Adrenal gland (tissue), 12 donors: Measurements from ENCODE around the gene TUBB4A. TPM values are rescaled to one million over a fixed set of nuclear protein-coding genes. Genes with fewer than 3 reads are reported as not detected.

Experiments used
- DNase-seq, 7 donors: peaks; one replicate each; pipeline ENCODE4 v3.0.0-alpha.2; 2019 to 2020
- H3K27ac ChIP-seq, 5 donors: fragments of 200-600 bp; sonication (generic) in 4 of 5; 1 replicate in 3 of 5; 2 replicates in 2 of 5; pipeline versions ENCODE4 v1.5.1 to v1.8.0; 2016 to 2020; ENCODE audit warnings: mild to moderate bottlenecking in 1 of 5
- H3K27me3 ChIP-seq: fragments of 200-600 bp; 2 replicates; pipeline ENCODE4 v1.8.0; 2021
- H3K36me3 ChIP-seq, 2 donors: fragments of 200-600 bp; replicated peaks in 1 of 2; 1 replicate in 1 of 2; 2 replicates in 1 of 2; pipeline versions ENCODE4 v1.5.1 to v1.8.0; 2018 to 2022
- H3K4me1 ChIP-seq, 2 donors: fragments of 200-600 bp; replicated peaks in 1 of 2; 1 replicate in 1 of 2; 2 replicates in 1 of 2; pipeline versions ENCODE4 v1.5.1 to v1.8.0; 2018 to 2021
- H3K4me3 ChIP-seq, 4 donors: fragments of 200-600 bp; sonication (generic) in 3 of 4; one replicate each; pipeline ENCODE4 v1.5.1; 2016 to 2018
- H3K9me3 ChIP-seq, 3 donors: fragments of 200-600 bp; sonication (generic) in 1 of 3; replicated peaks in 1 of 3; 1 replicate in 2 of 3; 2 replicates in 1 of 3; pipeline versions ENCODE4 v1.5.1 to v1.8.0; 2016 to 2021
- POLR2A ChIP-seq, 2 donors: fragments of 450-650 bp; IDR thresholded peaks; one replicate each; pipeline ENCODE4 v1.6.1; 2017; ENCODE audit warnings: antibody characterized with exemption in 2 of 2, mild to moderate bottlenecking in 2 of 2, moderate library complexity in 1 of 2
- WGBS, 4 donors: extraction: QIAGEN DNeasy Blood & Tissue Kit in 2 of 4; methylation state at CpG; one replicate each; pipeline versions ENCODE4 v1.1.5 to v1.1.7; 2013 to 2017; 5-methylcytosine and 5-hydroxymethylcytosine counted together
- intact Hi-C, 2 donors: fragments of 100-400 bp; cut with DNase I; formaldehyde crosslinking; loops; one replicate each; pipeline versions ENCODE4 v1.14.1 to v1.15.0; 2022 to 2023
- polyA plus RNA-seq, 3 donors: library from polyadenylated mRNA; stranded (reverse); fragments of 200-250 nt in 2 of 3; fragments of 350-450 nt in 1 of 3; fragmentation: Illumina TruSeq in 1 of 3; extraction: RNeasy Lipid Tissue Mini Kit (QIAGEN cat#74804) in 1 of 3; gene quantifications; one replicate each; pipeline ENCODE4 v1.2.3, GENCODE V29; 2013 to 2014
- total RNA-seq, 9 donors: library from RNA; depleted of rRNA in 4 of 9; stranded (reverse); fragments of >200 nt in 4 of 9; fragments of 120-200 nt in 1 of 9; fragmentation: NEBNext Ultra II Directional in 1 of 9; extraction: Animal tissue kit (Norgen Biotek cat#: 25700) in 1 of 9; gene quantifications; one replicate each; pipeline versions ENCODE4 v1.1.0 to v1.2.4, GENCODE V29; 2013 to 2023
- TF ChIP-seq, protein P1 (sequence below), 6 experiments: fragments of 450-650 bp in 4 of 6; fragments of 200-600 bp in 2 of 6; sonication (generic) in 1 of 6; IDR thresholded peaks; 1 replicate in 5 of 6; 2 replicates in 1 of 6; pipeline versions ENCODE4 v1.5.1 to v1.8.0; 2016 to 2021; ENCODE audit warnings: antibody characterized with exemption in 6 of 6, mild to moderate bottlenecking in 2 of 6, moderate library complexity in 1 of 6
- donor health status: healthy with polysubstance abuse.
- donor health status: Bipolar disorder and iron deficiency.
- donor health status: DM: yes; HTN: yes; CAD: no.
- donor health status: DM: no; HTN: no; CAD: no.
- donor health status: DM: no; HTN: no; CAD: no.
- donor health status: DM: yes; HTN: yes; CAD: no.

The TUBB4A gene
- total and polyA plus RNA-seq, 12 donors: 50.4 to 752 (median 138) TPM

- no peak for DNase-seq
- H3K36me3 ChIP-seq: no peaks in the 10 kb centered on the region
- intact Hi-C loops: no loop called here
- H3K27me3 ChIP-seq: peaks cover 6% of the 10 kb centered on the region
- peak overlapping the region in 1 of 4 donors; percentile 56 for H3K4me3 ChIP-seq
- TF ChIP-seq, protein P1, sequence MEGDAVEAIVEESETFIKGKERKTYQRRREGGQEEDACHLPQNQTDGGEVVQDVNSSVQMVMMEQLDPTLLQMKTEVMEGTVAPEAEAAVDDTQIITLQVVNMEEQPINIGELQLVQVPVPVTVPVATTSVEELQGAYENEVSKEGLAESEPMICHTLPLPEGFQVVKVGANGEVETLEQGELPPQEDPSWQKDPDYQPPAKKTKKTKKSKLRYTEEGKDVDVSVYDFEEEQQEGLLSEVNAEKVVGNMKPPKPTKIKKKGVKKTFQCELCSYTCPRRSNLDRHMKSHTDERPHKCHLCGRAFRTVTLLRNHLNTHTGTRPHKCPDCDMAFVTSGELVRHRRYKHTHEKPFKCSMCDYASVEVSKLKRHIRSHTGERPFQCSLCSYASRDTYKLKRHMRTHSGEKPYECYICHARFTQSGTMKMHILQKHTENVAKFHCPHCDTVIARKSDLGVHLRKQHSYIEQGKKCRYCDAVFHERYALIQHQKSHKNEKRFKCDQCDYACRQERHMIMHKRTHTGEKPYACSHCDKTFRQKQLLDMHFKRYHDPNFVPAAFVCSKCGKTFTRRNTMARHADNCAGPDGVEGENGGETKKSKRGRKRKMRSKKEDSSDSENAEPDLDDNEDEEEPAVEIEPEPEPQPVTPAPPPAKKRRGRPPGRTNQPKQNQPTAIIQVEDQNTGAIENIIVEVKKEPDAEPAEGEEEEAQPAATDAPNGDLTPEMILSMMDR (IDR thresholded peaks at IDR 0.05): no peak
- no peak for TF ChIP-seq POLR2A (IDR thresholded peaks at IDR 0.05)
- H3K27ac ChIP-seq: no peak overlapping the region
- 42 to 54% (median 52%) methylated on average over 5 of the region's 5 CpGs for WGBS, 4 donors
- peaks cover 11 to 15% of the 10 kb centered on the region in 2 donors for H3K4me1 ChIP-seq
- H3K9me3 ChIP-seq: no peaks in the 10 kb centered on the region
Measured at GRCh38 chr19:6531956-6532243, 29.8 kb upstream of the TUBB4A start.

DNA sequence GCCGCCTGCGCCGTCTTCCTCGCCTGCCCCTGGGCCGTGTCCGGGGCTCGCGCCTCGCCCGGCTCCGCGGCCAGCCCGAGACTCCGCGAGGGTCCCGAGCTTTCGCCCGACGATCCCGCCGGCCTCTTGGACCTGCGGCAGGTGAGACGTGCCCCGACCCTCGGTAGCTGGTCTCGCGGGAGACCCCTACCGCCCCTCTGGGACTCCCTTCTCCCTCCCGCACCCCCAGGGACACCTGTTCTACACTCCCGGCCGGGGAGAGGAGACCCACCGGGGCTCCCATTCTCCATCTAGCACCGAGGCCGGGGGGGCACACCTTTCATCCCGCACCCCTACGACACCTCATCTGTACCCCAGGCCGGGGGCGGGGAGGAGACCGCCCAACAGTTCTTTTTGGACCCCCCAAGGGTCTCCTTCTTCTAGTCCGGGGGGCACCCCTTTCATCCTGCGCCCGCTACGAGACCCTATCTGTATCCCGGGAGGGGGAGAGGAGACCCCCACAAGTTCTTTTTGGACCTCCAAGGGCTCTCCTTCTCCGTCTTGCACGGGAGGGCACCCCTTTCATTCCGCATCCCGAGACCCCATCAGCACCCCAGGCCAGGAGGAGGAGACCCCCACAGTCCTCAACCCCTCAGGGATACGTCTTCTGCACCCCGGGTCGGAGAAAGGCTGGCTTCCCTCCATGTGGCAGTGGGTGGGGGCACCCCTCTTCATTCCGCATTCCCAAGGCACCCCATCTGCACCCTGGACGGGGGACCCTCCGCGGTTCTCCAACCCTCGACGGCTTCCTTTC lies 29.2 kb upstream of the TUBB4A start:
- H3K4me1 ChIP-seq: peaks cover 11 to 15% of the 10 kb centered on the region in 2 donors
- DNase-seq: peak in 1 of 7 donors; percentile 39
- 9 to 22% (median 15%) methylated on average over 21 to 56 of the region's 57 CpGs for WGBS, 4 donors
- H3K4me3 ChIP-seq: peak overlapping the region in 2 of 4 donors; percentile 33 to 56
- H3K9me3 ChIP-seq: no peaks in the 10 kb centered on the region
- no peak for TF ChIP-seq POLR2A (IDR thresholded peaks at IDR 0.05)
- TF ChIP-seq, protein P1 (IDR thresholded peaks at IDR 0.05): no peak
- no peaks in the 10 kb centered on the region for H3K36me3 ChIP-seq
- intact Hi-C loops: no loop called here
- peak overlapping the region in 2 of 5 donors; percentile 47 to 57 for H3K27ac ChIP-seq
- H3K27me3 ChIP-seq: peaks cover 6% of the 10 kb centered on the region

- H3K27me3 ChIP-seq: peaks cover 6% of the 10 kb centered on the region
- peak; percentile 30 to 88 for TF ChIP-seq POLR2A (IDR thresholded peaks at IDR 0.05)
- TF ChIP-seq, protein P1 (IDR thresholded peaks at IDR 0.05): no peak
- H3K36me3 ChIP-seq: no peaks in the 10 kb centered on the region
- peak within 1 kb of the TSS in 3 of 4 donors; percentile 12 to 56 (median 33) for H3K4me3 ChIP-seq
- H3K27ac ChIP-seq: peak within 1 kb of the TSS in 3 of 5 donors; percentile 47 to 66 (median 57)
- 1 to 3% (median 1%) methylated on average over 27 to 44 of the region's 44 CpGs for WGBS, 4 donors
- intact Hi-C loops: no loop called here
- H3K9me3 ChIP-seq: no peaks in the 10 kb centered on the region
- peak; percentile 87 to 95 (median 94) for DNase-seq
- H3K4me1 ChIP-seq: peaks cover 11 to 15% of the 10 kb centered on the region in 2 donors
Measured at GRCh38 chr19:6530386-6531162, 28.5 kb upstream of the TUBB4A start, which contains the start of gene TNFSF9. TSS of gene TNFSF9 (plus strand) at chr19:6531026. CDS start at chr19:6531037, 11 bp downstream.

GRCh38 chr19:6529937-6530385 lies 27.9 kb upstream of the TUBB4A start:
- Histone ChIP-seq H3K9me3 (no peaks in the 10 kb centered on the region), H3K4me1 (peaks cover 11 to 15% of the 10 kb centered on the region in 2 donors), H3K27me3 (peaks cover 6% of the 10 kb centered on the region), H3K27ac (peak overlapping the region in 1 of 5 donors; percentile 47), H3K36me3 (no peaks in the 10 kb centered on the region), H3K4me3 (peak overlapping the region in 1 of 4 donors; percentile 56)
- intact Hi-C loops: loop anchor here in 1 of 2 donors (10.0 kb wide), 1 partner anchor 205 kb away; the partner anchor contains the start of genes GPR108 and TRIP10
- DNase-seq: no peak
- TF ChIP-seq POLR2A (IDR thresholded peaks at IDR 0.05): no peak
- TF ChIP-seq, protein P1 (IDR thresholded peaks at IDR 0.05): no peak
- WGBS, 4 donors: 54 to 77% (median 62%) methylated on average over 2 of the region's 2 CpGs
